ENCODE results near the gene SSBP4.

GRCh38 chr19:18396471-18397241 lies 22.5 kb upstream of the SSBP4 start:
- TF ChIP-seq ZNF221 (tag by site-specific recombination; IDR thresholded peaks at IDR 0.05; ENCODE audit: borderline replicate concordance): no peak
- TF ChIP-seq PBX3 (CRISPR knock-in tag; IDR thresholded peaks at IDR 0.05): no peak
- TF ChIP-seq CTCF (tag by site-specific recombination; IDR thresholded peaks at IDR 0.05): no peak
- TF ChIP-seq ZNF211 (tag by site-specific recombination; IDR thresholded peaks at IDR 0.05; ENCODE audit: low read depth): no peak
- TF ChIP-seq PRDM10 (tag by site-specific recombination; IDR thresholded peaks at IDR 0.05): no peak
